Heart right ventricle (tissue), 16 donors: ENCODE measurements around the gene CCDC27. TPM values are rescaled to one million over a fixed set of nuclear protein-coding genes. Genes with fewer than 3 reads are reported as not detected.

Experiments
- ATAC-seq, 8 donors: fragments of 200-7000 bp; cut with Tn5 transposase; one replicate each; pipeline ENCODE4 v1.9.1; 2020; ENCODE audit warnings: mild to moderate bottlenecking in 8 of 8, moderate library complexity in 8 of 8, moderate number of reproducible peaks in 1 of 8
- DNase-seq, 2 donors: peaks; one replicate each; pipeline ENCODE4 v3.0.0-alpha.2; 2020
- H3K27ac ChIP-seq, 10 donors: fragments of 200-600 bp; sonication (generic) in 2 of 10; one replicate each; pipeline versions ENCODE4 v1.5.0 to v1.8.0; 2020 to 2022; ENCODE audit warnings: mild to moderate bottlenecking in 3 of 10
- H3K27me3 ChIP-seq, 7 donors: fragments of 200-600 bp; one replicate each; pipeline ENCODE4 v1.8.0; 2021 to 2022; ENCODE audit warnings: mild to moderate bottlenecking in 2 of 7
- H3K36me3 ChIP-seq, 9 donors: fragments of 200-600 bp; sonication (generic) in 1 of 9; one replicate each; pipeline versions ENCODE4 v1.5.0 to v1.8.0; 2020 to 2022; ENCODE audit warnings: mild to moderate bottlenecking in 2 of 9
- H3K4me1 ChIP-seq, 9 donors: fragments of 200-600 bp; sonication (generic) in 1 of 9; one replicate each; pipeline versions ENCODE4 v1.5.0 to v1.8.0; 2020 to 2022; ENCODE audit warnings: mild to moderate bottlenecking in 4 of 9
- H3K4me3 ChIP-seq, 10 donors: fragments of 200-600 bp; sonication (generic) in 2 of 10; one replicate each; pipeline versions ENCODE4 v1.5.0 to v1.8.0; 2020 to 2022; ENCODE audit warnings: mild to moderate bottlenecking in 7 of 10, moderate library complexity in 2 of 10
- H3K9me3 ChIP-seq, 11 donors: fragments of 200-600 bp in 10 of 11; sonication (generic) in 2 of 11; one replicate each; pipeline versions ENCODE4 v1.5.0 to v1.8.0; 2013 to 2022; ENCODE audit warnings: mild to moderate bottlenecking in 2 of 11, control low read depth in 1 of 11, moderate library complexity in 1 of 11
- CTCF ChIP-seq, 9 donors: fragments of 200-600 bp; sonication (generic) in 2 of 9; IDR thresholded peaks; one replicate each; pipeline versions ENCODE4 v1.5.0 to v1.8.0; 2021 to 2022; ENCODE audit warnings: antibody characterized with exemption in 9 of 9, mild to moderate bottlenecking in 5 of 9, moderate library complexity in 1 of 9
- WGBS, 2 donors: extraction: QIAGEN DNeasy Blood & Tissue Kit; methylation state at CpG; one replicate each; pipeline ENCODE4 v1.1.7; 2013; ENCODE audit warnings: inconsistent platforms in 1 of 2; 5-methylcytosine and 5-hydroxymethylcytosine counted together
- intact Hi-C, 10 donors: fragments of 100-400 bp; cut with DNase I; formaldehyde crosslinking; loops; one replicate each; pipeline versions ENCODE4 v1.11.1 to v1.14.2; 2022
- polyA plus RNA-seq, 2 donors: library from polyadenylated mRNA; stranded (reverse); fragments of 200-250 nt; gene quantifications; one replicate each; pipeline ENCODE4 v1.2.3, GENCODE V29; 2013
- total RNA-seq, 10 donors: library from RNA; stranded (reverse); fragmentation: NEBNext Ultra II Directional in 3 of 10; extraction: Animal tissue kit (Norgen Biotek cat#: 25700) in 3 of 10; gene quantifications; one replicate each; pipeline versions ENCODE4 v1.2.1 to v1.2.4, GENCODE V29; 2021 to 2023
- donor health status: Arrhythmogenic right ventricular cardiomyopathy.
- donor health status: ischemic (EF 13 %, LVEDD 7.1; RV severe dilation, severe dysfunction).
- donor health status: healthy with polysubstance abuse.
- donor health status: DM: no; HTN: yes; CAD: no.
- donor health status: DM: no; HTN: no; CAD: no.
- donor health status: ischemic (EF 25% LVEDD 6.9; RV normal size, moderate dysfunction).
- donor health status: ischemic (EF 25% LVEDD 5.7; RV mildly dilated, moderate dysfunction).
- donor health status: healthy.
- donor health status: DM: yes; HTN: yes; CAD: no.
- donor health status: Ischemic cardiomyopathy.
- donor health status: ischemic (EF 35%, LVEDD 5.7; RV mildly dilated, moderate dysfunction).
- donor health status: nonischemic (EF 11% LVEDD 7.7; RV severe dilation, severe dysfunction).
- donor health status: DM: yes; HTN: yes; CAD: no.
- donor health status: PGD.
- donor health status: ischemic (EF 29% LVEDD 5.4; RV normal size, mild dysfunction).
- donor health status: nonischemic (EF 23%, LVEDD 6.1; RV moderate dilation, normal function).

CCDC27 gene
- total and polyA plus RNA-seq, 12 donors = 0.03 TPM; not detected in 11

GRCh38 chr1:3708791-3709190, 43.5 kb upstream of the CCDC27 start:
- WGBS, 2 donors = 16 to 28% methylated on average over 14 to 19 of the region's 19 CpGs
- peaks cover 0 to 14% (median 7%) of the 10 kb centered on the region in 9 donors for H3K4me1 ChIP-seq
- DNase-seq (no peak), ATAC-seq (no peak)
- peaks cover 0 to 62% (median 47%) of the 10 kb centered on the region in 7 donors for H3K27me3 ChIP-seq
- H3K36me3 ChIP-seq = no peaks in the 10 kb centered on the region
- no peak overlapping the region for H3K4me3 ChIP-seq
- no peak overlapping the region for H3K27ac ChIP-seq
- intact Hi-C loops = no loop called here
- no peak for TF ChIP-seq CTCF (IDR thresholded peaks at IDR 0.05)
- no peaks in the 10 kb centered on the region for H3K9me3 ChIP-seq

- Histone ChIP-seq H3K36me3 (no peaks in the 10 kb centered on the region), H3K4me1 (peaks cover 0 to 22% (median 10%) of the 10 kb centered on the region in 9 donors), H3K27me3 (peaks cover 0 to 67% (median 47%) of the 10 kb centered on the region in 7 donors), H3K9me3 (no peaks in the 10 kb centered on the region), H3K27ac (no peak overlapping the region), H3K4me3 (no peak overlapping the region)
- ATAC-seq (no peak), DNase-seq (no peak)
- intact Hi-C loops = no loop called here
- 76 to 81% methylated on average over 15 of the region's 15 CpGs for WGBS, 2 donors
- no peak for TF ChIP-seq CTCF (IDR thresholded peaks at IDR 0.05)
Observed at GRCh38 chr1:3710251-3710650, 42.0 kb upstream of the CCDC27 start.

- peaks cover 0 to 72% (median 48%) of the 10 kb centered on the region in 7 donors for H3K27me3 ChIP-seq
- no peaks in the 10 kb centered on the region for H3K36me3 ChIP-seq
- intact Hi-C loops = no loop called here
- no peak overlapping the region for H3K4me3 ChIP-seq
- H3K4me1 ChIP-seq = peaks cover 0 to 22% (median 10%) of the 10 kb centered on the region in 9 donors
- no peak for TF ChIP-seq CTCF (IDR thresholded peaks at IDR 0.05)
- 77 to 78% methylated on average over 11 of the region's 11 CpGs for WGBS, 2 donors
- no peak overlapping the region for H3K27ac ChIP-seq
- DNase-seq = no peak
- no peaks in the 10 kb centered on the region for H3K9me3 ChIP-seq
- no peak for ATAC-seq
Observed at GRCh38 chr1:3711381-3711779, 40.9 kb upstream of the CCDC27 start.

- Histone ChIP-seq H3K27me3 (peaks cover 0 to 70% (median 50%) of the 10 kb centered on the region in 7 donors), H3K27ac (no peak overlapping the region), H3K4me1 (peaks cover 0 to 22% (median 10%) of the 10 kb centered on the region in 9 donors), H3K4me3 (no peak overlapping the region), H3K36me3 (no peaks in the 10 kb centered on the region), H3K9me3 (no peaks in the 10 kb centered on the region)
- DNase-seq = no peak
- intact Hi-C loops = no loop called here
- no peak for ATAC-seq
- no peak for TF ChIP-seq CTCF (IDR thresholded peaks at IDR 0.05)
- 80 to 83% methylated on average over 24 of the region's 24 CpGs for WGBS, 2 donors
Observed at GRCh38 chr1:3711780-3712451, 40.3 kb upstream of the CCDC27 start.
